Mucosa of gallbladder (tissue), 1 donor: ENCODE results near the gene MARK2. TPM values are rescaled to one million over a fixed set of nuclear protein-coding genes. Genes with fewer than 3 reads are reported as not detected.
"Not testable (repeated sequence)": the region's sequence is repeated elsewhere in the genome, so short reads cannot be mapped to it uniquely, and the experiment has no call there.

Experiments
- DNase-seq: peaks from one replicate; pipeline ENCODE4 v3.0.0-alpha.2; 2020; ENCODE audit warnings: low spot score
- total RNA-seq: library from RNA; stranded (reverse); gene quantifications from one replicate; pipeline ENCODE4 v1.2.1, GENCODE V29; 2021
- donor health status: DM: no; HTN: no; CAD: no.

Gene MARK2
- total RNA-seq, 1 donor from 2014 or later = 65.0 TPM

DNA sequence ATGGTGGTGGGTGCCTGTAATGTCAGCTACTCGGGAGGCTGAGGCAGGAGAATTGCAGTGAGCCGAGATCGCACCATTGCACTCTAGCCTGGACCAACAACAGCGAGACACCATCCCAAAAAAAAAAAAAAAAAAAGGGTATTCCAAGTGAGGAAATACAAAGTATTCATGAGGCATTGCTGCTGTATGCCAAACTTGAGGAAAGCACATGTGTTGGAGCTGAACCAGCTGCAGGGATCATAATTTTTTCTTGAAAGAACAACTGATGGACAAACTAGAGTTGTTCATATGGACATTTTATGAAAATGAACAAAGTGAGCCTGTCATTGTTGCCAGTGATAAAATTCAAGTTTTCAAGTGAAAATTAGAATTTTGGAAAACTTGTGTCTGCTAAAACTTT is 15.8 kb downstream of the MARK2 start:
- DNase-seq = no peak

DNA sequence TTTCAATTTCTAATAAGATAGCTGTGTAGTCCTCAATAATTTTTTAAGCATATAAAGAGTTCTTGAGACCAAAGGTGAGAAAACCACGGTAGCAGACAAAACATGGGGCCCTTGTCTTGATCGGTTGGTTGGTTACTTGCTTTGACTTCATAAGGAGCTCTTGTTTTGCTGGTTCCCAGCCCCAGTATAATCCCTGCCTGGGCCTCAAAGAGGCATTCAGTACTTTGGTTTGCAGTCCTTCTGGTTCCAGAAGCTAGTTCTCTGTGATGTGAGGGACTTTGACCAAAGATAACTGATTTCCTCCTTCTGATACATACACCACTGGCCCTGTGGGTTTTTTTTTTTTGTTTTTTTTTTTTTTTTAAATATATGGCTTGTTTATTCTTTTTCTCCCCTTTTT is 17.1 kb downstream of the MARK2 start:
- no peak for DNase-seq

DNA sequence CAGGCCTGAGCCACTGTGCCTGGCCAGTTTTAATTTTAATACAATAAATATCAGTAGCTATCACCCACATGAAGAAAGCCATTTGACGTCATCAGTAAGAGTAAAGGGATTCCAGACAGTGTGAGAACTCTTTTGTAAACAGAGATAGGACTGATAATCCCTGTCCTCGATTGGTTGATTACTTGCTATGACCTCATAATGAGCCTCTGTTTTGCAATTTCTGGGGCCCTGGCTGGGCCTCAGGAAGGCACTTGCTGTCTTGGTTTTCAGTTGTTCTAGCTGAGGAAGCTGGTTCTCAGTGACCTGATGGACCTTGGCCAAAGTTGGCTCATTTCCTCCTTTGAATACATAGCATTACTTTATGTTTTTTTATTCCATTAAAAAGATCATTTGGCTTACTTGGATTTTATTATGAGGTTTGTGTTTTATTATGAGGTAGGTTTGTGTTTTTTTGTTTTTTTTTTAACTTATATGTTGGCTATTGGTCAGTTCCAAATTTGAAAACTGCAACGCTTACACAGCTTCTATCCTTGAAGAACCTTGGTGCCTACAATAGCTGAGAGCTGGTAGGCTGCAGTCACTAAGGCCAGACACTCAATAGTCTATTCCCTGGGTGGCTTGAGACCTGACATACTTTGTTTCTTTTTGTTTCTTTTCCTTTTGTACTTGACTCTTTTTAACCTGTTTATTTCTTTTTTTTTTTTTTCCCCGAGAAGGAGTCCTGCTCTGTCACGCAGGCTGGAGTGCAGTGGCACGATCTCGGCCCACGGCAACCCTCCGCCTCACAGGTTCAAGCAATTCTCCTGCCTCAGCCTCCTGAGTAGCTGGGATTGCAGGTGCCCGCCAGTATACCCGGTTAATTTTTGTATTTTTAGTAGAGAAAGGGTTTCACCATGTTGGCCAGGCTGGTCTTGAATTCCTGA is 20.0 kb downstream of the MARK2 start:
- no peak for DNase-seq

DNA sequence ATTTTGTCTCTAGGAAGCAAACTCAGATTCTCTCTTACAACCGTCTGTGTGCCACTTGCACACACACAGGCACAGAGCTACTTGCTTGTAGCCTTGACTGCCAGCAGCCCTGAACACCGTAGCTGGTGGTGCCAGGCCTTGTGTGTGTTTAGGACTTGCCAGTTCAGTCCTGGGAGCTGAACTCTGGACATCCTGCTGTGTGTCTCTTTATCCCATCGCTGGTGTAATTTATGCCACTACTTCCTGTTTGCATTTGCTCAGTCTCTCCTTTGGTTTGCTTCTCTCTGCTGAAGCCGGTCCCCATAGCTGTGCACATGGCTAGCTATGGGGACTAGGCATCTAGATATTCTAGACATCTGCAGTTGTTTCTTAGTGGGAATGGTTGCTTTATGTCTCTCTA is 24.0 kb downstream of the MARK2 start:
- peak; percentile 83 for DNase-seq

DNA sequence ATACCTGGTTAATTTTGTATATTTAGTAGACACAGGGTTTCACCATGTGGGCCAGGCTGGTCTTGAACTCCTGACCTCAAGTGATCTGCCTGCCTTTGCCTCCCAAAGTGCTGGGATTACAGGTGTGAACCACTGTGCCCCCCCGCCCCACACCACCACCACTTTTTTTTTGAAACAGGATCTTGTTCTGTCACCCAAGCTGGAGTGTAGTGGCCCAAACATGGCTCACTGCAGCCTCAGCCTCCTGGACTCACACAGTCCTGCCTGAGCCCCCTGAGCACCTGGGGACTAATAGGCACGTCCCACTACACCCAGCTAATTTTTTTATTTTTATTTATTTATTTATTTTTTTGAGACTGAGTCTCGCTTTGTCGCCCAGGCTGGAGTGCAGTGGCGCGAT is 24.7 kb downstream of the MARK2 start:
- DNase-seq = not testable (repeated sequence)

DNA sequence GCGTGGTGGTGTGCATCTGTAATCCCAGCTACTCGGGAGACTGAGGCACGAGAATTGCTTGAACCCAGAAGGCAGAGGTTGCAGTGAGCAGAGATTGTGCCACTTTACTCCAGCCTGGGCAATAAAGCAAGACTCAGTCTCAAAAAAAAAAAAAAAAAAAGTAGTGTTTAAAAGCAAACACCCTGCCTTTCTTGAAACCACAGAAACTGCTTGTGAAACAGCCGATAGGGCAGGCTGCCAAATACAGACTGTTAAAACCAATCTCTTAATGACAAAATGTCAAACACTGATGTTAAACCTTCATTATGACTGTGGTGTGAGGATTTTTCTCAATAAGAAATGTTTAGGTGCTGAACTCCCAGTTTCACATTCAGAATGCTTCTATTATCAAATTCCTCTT is 27.3 kb downstream of the MARK2 start:
- peak; percentile 79 for DNase-seq

DNA sequence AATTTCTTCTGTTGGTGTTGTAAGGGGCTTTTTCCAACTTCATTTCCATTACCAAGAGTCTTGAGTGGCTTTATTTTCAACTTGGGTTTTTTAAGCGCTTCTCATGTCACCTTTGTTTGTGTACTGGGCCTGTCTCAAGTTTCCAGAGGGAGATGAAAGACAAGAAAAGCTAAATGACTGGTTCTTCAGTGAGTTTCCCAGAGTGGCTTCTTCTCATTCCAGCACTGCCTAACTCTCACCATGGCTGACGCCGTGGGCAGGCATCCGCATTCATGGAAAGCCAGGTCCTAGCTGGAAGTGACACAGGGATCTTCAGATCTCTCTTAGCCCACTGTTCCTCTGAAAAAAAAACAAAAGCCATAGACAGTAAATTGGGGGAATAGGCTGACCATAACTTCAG is 28.6 kb downstream of the MARK2 start:
- no peak for DNase-seq

DNA sequence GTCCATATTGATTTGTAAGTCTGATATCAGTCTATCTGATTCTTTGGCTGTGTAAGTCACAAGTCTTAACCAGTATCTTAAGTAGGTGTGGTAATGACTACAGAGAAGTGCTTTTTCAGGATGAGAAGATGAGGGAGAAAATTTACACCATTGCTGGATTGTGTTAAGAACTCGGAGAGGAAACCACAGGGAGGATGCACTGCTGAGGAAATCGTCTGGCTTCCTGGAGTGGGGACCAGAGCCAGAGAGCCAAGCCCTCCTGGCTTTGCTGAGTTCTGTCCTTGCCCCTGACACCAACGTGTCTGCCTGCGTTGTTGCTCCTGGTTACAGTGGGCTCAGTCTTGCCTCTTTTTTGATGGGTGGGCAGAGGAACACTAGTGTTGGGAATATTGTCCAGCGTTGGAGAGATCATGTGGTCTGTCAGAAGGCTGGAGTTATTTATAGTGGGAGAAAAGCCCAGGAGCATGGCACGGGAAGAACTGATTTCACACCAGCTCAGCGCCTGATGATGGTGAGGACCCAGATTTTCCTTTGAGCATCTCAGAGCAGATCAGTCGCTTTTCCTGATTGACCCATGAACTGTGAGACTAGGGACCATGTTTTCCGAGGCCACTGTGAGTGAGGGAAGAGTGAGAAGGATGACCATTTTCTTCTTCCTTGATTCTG is 29.6 kb downstream of the MARK2 start:
- DNase-seq = no peak

- peak; percentile 19 for DNase-seq
These were observed 30.3 kb downstream of the MARK2 start for GRCh38 chr11:63869171-63869591.

GRCh38 chr11:63869683-63870082 is 30.8 kb downstream of the MARK2 start:
- no peak for DNase-seq

DNA sequence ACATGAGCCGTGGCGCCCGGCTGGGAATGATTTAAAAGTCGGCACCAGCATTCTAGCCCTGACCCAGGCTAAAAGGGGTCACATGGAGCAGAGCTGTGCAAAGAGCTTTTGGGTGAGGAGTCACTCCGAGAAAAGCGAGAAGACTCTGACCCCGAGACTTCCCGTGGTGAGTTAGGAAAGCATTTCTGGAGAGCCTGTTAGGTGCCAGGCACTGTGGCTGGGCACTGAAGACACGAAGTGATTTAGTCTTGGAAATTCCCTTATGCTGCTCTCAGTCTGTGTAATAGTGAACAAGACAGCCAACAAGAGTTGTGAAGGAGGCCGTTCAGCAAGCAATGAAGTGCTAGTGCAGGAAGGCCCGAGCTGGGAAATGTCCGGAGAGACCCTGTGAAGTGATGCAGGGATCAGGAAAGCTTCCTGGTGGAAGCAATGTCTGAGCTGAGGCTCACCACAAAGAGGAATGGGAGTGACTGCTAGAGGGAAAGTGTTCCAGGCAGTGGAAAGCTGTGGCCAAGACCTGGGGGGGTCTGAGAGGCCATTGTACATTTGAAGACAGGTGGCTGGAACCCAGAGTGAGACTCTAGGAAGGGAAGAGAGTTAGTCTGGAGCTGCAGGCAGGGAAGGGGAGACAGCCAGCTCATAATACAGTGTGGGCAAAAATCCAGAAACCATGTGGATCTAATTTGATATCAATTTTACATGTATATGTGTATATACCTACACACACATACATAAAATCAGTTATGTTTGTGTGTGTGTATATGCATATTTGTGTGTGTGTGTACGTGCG is 31.6 kb downstream of the MARK2 start:
- DNase-seq = no peak

GRCh38 chr11:63871962-63872799 is 33.3 kb downstream of the MARK2 start:
- peak; percentile 90 for DNase-seq

GRCh38 chr11:63872800-63873197 is 33.9 kb downstream of the MARK2 start:
- peak; percentile 30 for DNase-seq

GRCh38 chr11:63873311-63873710 is 34.4 kb downstream of the MARK2 start:
- no peak for DNase-seq

DNA sequence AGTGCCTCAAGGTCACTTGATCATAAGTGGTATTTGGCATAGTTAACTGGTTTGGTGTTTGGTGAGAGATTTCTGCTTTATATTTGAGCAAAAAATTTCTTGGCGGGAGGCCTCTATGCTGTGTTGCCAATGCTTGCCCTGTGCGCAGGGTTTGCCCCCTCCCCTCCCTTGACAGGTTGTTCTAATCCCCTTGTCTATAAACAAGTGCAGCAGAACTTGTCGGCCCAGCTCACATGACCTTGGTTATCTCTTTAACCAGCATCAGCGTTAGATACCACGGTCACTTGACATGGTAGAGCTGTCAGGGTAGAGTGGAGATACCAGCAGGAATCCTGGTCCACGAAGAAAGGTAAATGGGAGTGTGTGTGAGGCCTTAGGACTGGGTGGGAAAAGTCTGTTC is 35.6 kb downstream of the MARK2 start:
- DNase-seq = no peak

DNA sequence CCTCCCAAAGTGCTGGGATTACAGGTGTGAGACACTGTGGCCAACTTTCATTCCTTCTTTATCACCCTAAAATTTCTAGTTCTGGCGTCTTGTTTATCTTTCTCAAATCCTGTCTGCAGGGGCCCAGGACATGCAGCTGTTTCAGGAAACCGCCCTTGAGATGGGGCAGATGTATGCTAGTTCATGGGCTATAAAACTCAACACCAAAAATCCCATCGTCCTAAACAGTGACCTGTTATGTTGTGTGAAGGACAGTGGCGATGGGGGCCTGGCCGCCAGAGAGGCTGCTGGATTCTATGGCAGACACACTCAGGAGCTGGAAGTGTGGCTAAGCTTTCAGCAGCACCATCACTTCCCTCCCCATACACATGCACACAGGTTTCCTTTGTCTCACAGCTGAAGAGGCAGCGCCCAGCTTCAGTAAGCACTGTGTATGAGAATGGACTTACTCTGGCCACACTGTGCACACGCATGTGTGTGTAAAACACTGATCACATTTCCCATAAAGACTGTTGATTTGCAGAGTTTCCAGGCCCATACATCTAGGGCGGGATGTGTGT is 36.7 kb downstream of the MARK2 start:
- DNase-seq = no peak

- DNase-seq = no peak
These were observed 37.7 kb downstream of the MARK2 start for GRCh38 chr11:63876616-63877015.

- peak; percentile 22 for DNase-seq
These were observed 38.8 kb downstream of the MARK2 start for GRCh38 chr11:63877658-63878241.

- no peak for DNase-seq
These were observed 40.9 kb downstream of the MARK2 start for GRCh38 chr11:63879598-63880402.

DNA sequence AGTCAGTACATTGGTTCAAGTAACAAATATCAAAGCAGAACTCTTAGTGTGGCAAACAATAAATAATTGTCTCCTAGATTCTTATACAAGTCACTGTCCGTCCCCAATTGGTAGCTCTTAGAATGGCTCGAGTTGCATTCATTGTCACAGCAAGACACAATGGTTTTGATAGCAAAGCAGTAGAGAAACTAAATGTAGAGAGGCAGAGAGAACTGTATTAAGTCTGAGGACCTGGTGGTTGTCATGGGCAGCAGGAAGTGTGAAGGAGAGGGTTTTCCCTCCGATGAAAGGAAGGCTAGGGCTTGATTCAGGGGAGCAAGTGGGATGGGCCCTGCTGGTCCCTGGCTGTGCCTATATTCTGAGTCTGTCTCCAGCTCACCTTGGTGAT is 41.5 kb downstream of the MARK2 start:
- no peak for DNase-seq
